Brain microvascular endothelial cell (primary cell): ENCODE results near the gene CLHC1.
"Not testable (repeated sequence)": the region's sequence is repeated elsewhere in the genome, so short reads cannot be mapped to it uniquely, and the experiment has no call there.

Source experiments
- DNase-seq: peaks from one replicate; pipeline ENCODE4 v3.0.0-alpha.2; 2020
- H3K27ac ChIP-seq: fragments of 250-450 bp; sonication (Bioruptor Pico); 2 replicates; pipeline ENCODE4 v1.5.1; 2020; ENCODE audit warnings: mild to moderate bottlenecking, moderate library complexity
- H3K27me3 ChIP-seq: fragments of 250-450 bp; sonication (Bioruptor Pico); replicated peaks from 2 replicates; pipeline ENCODE4 v1.5.1; 2020; ENCODE audit warnings: mild to moderate bottlenecking
- H3K36me3 ChIP-seq: fragments of 250-450 bp; sonication (Bioruptor Pico); replicated peaks from 2 replicates; pipeline ENCODE4 v1.5.1; 2020; ENCODE audit warnings: mild to moderate bottlenecking
- H3K4me3 ChIP-seq: 2 replicates; pipeline ENCODE4 v1.5.1; 2011; ENCODE audit warnings: low read depth, mild to moderate bottlenecking, control low read depth, low read length, moderate library complexity
- in situ Hi-C: cut with HindIII; loops from 2 replicates; pipeline ENCODE4 v1.10.0; 2017; ENCODE audit warnings: low sequenced_read_pairs, low pct_ligation_motif_present
- TF ChIP-seq, protein P1 (sequence below): IDR thresholded peaks from 2 replicates; pipeline ENCODE4 v1.5.1; 2011; ENCODE audit warnings: low read depth, mild to moderate bottlenecking, moderate library complexity, low read length, control low read depth, inconsistent platforms; ENCODE audit errors: missing control alignments

Gene CLHC1

DNA sequence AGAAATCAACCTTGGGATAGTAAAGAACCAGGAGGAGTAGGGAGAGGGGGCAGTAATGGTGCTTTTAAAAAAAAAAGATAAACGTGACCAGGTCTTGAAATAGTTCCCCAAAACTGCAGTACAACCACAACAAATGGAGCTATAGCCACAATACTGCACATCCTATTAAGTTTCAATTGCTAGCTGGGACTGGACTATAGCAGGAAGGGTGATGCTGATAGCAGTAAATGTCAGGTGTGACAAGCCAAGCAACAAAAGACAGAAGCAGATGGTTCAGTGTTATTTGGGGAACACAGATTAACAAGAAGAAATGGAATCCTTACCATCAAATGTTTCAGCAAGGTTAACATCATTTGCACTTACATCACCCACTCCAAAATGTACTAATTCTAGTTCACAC lies 10.5 kb upstream of the CLHC1 start:
- Histone ChIP-seq H3K4me3 (no peak overlapping the region), H3K36me3 (peaks cover 13% of the 10 kb centered on the region), H3K27ac (no peak overlapping the region), H3K27me3 (no peaks in the 10 kb centered on the region)
- no peak for DNase-seq
- in situ Hi-C loops: no loop called here
- TF ChIP-seq, protein P1, sequence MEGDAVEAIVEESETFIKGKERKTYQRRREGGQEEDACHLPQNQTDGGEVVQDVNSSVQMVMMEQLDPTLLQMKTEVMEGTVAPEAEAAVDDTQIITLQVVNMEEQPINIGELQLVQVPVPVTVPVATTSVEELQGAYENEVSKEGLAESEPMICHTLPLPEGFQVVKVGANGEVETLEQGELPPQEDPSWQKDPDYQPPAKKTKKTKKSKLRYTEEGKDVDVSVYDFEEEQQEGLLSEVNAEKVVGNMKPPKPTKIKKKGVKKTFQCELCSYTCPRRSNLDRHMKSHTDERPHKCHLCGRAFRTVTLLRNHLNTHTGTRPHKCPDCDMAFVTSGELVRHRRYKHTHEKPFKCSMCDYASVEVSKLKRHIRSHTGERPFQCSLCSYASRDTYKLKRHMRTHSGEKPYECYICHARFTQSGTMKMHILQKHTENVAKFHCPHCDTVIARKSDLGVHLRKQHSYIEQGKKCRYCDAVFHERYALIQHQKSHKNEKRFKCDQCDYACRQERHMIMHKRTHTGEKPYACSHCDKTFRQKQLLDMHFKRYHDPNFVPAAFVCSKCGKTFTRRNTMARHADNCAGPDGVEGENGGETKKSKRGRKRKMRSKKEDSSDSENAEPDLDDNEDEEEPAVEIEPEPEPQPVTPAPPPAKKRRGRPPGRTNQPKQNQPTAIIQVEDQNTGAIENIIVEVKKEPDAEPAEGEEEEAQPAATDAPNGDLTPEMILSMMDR: no peak

DNA sequence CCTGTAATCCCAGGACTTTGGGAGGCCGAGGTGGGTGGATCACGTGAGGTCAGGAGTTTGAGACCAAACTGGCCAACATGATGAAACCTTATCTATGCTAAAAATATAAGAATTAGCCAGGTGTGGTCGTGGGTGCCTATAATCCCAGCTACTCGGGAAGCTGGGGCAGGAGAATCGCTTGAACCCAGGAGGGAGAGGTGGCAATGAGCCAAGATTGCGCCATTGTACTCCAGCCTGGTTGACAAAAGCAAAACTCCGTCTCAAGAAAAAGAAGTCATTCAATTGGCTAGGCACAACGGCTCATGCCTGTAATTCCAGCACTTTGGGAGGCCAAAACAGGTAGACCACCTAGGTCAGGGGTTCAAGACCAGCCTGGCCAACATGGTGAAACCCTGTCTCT lies 9.5 kb upstream of the CLHC1 start:
- in situ Hi-C loops, H3K27ac ChIP-seq, H3K36me3 ChIP-seq, DNase-seq, H3K27me3 ChIP-seq, H3K4me3 ChIP-seq: not testable (repeated sequence)

DNA sequence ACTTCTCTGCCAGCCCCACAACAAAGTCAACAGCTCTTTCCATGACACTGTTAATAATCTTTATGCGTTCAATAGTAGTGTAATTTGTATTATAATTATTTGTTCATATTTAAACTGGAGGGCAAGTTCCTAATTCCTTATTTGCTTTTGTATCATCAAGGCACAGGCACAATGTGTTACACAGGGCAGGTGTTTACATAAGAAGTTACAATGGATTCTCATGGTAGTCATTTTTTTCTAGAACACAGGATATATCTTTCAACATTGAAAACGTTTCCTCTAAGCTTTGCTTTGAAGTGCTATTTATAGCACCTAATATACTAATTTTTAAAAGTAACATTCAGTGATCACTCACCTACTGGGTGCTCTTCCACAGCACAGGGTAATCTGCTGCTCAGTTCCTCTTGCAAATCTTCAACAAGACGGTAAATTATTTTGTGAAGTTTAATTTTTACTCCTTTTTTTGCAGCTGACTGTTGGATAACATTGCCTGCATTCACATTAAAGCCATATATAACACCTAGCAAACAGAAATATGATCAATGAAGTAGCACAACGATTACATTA lies 7.6 kb upstream of the CLHC1 start:
- Histone ChIP-seq H3K27ac (no peak overlapping the region), H3K27me3 (no peaks in the 10 kb centered on the region), H3K36me3 (peaks cover 23% of the 10 kb centered on the region), H3K4me3 (no peak overlapping the region)
- TF ChIP-seq, protein P1: no peak
- in situ Hi-C loops: no loop called here
- no peak for DNase-seq

DNA sequence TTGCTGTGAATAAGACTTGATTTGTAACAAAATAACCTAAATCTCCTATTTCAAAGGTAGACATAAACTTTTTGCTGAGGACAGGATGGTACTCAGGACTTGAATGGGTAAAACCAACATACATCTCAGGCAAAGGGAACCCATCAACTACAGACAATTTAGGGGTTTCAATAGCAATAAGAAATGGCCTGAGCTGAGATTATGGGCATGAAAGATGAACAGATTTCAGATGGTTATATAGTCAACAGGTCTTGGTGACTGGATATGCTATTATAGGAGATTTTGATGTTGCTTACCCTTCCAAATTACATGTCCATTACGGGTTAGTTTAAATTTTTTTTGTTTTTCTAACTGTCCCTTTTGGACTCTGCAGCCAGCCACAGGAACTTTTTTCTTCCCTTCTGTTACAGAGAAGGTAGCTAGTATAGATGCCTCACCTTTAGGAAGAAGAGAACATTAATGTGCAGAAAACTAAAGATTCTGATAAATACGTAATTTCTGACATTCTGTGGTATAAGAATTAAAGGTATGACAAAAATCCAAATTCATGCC lies 5.0 kb upstream of the CLHC1 start:
- TF ChIP-seq, protein P1: no peak
- no peaks in the 10 kb centered on the region for H3K27me3 ChIP-seq
- H3K36me3 ChIP-seq: peaks cover 31% of the 10 kb centered on the region
- in situ Hi-C loops: no loop called here
- H3K27ac ChIP-seq: no peak overlapping the region
- H3K4me3 ChIP-seq: no peak overlapping the region
- no peak for DNase-seq

DNA sequence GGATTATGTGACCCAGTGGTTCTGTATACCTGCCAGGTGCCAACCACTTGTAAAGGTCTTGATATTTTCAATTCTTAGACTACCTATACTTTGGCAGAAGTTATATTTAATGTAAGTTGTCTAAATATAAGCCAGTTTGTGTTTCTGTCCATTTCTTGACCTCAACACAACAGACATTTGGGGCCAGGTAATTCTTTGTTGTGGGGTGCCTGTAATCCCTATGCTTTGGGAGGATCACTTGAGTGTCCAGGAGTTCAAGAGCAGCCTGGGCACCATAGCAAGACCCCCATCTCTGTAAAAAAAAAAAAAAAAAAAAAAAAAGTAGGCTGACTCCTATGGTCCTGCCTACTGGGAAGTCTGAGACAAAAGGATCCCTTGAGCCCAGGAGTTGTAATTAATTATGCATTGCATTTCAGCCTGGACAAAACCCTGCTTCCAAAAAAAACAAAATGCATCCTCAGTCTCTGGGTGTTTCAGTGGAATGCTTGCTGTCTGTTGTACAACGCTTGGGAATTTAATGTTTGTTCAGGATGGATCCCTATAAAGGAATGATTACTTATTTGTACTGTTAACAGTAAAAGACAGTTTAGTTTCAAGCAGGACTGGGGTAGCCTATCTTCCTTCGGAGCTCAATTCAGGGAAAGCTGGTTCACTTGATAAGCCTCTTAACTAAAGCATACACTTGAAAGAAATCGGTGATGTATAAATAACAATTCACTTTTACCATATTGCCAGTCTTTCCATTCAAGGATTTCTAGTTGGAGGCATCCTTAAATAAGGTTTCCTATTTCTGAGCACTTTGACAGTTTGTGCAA lies 3.8 kb upstream of the CLHC1 start:
- in situ Hi-C loops: no loop called here
- TF ChIP-seq, protein P1: no peak
- H3K36me3 ChIP-seq: peaks cover 28% of the 10 kb centered on the region
- DNase-seq: no peak
- no peak overlapping the region for H3K4me3 ChIP-seq
- H3K27ac ChIP-seq: no peak overlapping the region
- no peaks in the 10 kb centered on the region for H3K27me3 ChIP-seq

DNA sequence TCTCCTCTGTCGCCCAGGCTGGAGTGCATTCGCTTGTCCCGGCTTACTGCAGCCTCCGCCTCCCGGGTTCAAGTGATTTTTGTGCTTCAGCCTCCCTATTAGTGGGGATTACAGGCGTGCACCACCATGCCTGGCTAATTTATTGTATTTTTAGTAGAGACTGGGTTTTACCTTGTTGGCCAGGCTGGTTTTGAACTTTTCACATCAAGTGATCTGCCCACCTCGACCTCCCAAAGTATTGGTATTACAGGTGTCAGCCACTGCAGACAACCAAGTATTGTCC lies 1.5 kb upstream of the CLHC1 start:
- TF ChIP-seq, protein P1: no peak
- H3K27me3 ChIP-seq: no peaks in the 10 kb centered on the region
- no peak overlapping the region for H3K27ac ChIP-seq
- in situ Hi-C loops: no loop called here
- H3K36me3 ChIP-seq: peaks cover 28% of the 10 kb centered on the region
- no peak for DNase-seq
- H3K4me3 ChIP-seq: peak overlapping the region; percentile 98
